Measurements from ENCODE around the gene HIVEP3.

DNA sequence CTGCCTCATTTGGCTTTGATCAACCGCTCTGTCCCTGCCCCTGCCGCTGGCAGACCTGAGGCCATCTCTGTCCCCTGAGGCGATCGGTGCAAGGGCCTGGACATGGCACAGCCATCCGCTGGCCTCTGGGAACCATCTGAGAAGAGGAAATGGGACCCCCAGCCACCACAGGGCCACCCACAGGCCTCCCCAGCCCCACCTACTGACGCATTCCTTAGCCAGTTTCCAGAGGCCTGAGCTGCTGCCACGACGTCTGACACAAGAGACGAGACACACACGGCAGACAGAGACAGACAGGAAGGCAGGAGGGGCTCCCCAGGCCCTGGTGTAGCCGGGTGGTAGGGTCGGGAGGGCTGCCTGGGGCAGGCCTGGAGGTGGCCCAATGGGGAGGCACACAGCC is 397.0 kb downstream of the HIVEP3 start:
- TF ChIP-seq CTCF (IDR thresholded peaks at IDR 0.05; ENCODE audit: borderline replicate concordance, extremely low read depth, low read length, poor library complexity, severe bottlenecking) (no peak), EZH2 (IDR thresholded peaks at IDR 0.05; ENCODE audit: borderline replicate concordance, low read depth, low read length, severe bottlenecking) (no peak)

Data from DND-41 (cell line).